HG03103 (cell line): ENCODE results near the gene TCN2.
"Not testable (repeated sequence)": the region's sequence is repeated elsewhere in the genome, so short reads cannot be mapped to it uniquely, and the experiment has no call there.

Source experiments
- ATAC-seq: cut with Tn5 transposase; IDR thresholded peaks from one replicate; pipeline ENCODE4 v1.9.1; 2021; ENCODE audit warnings: low read depth; ENCODE audit not compliant: unreplicated experiment

The TCN2 gene

GRCh38 chr22:30676565-30676964, 69.6 kb downstream of the TCN2 start:
- ATAC-seq = not testable (repeated sequence)
